Measurements from ENCODE around the gene PLB1.
"Not testable (repeated sequence)": the region's sequence is repeated elsewhere in the genome, so short reads cannot be mapped to it uniquely, and the experiment has no call there.

PLB1 gene

GRCh38 chr2:28469947-28470535, 25.8 kb upstream of the PLB1 start:
- DNase-seq (ENCODE audit: low spot score), result no peak

GRCh38 chr2:28470759-28471158, 25.1 kb upstream of the PLB1 start:
- DNase-seq (ENCODE audit: low spot score), result no peak

- no peak for DNase-seq (ENCODE audit: low spot score)
Observed at GRCh38 chr2:28471214-28471613, 24.6 kb upstream of the PLB1 start.

- DNase-seq (ENCODE audit: low spot score), result no peak
Observed at GRCh38 chr2:28471701-28472236, 24.1 kb upstream of the PLB1 start.

- not testable (repeated sequence) for DNase-seq (ENCODE audit: low spot score)
Observed at GRCh38 chr2:28472641-28473040, 23.2 kb upstream of the PLB1 start.

GRCh38 chr2:28475088-28475595, 20.7 kb upstream of the PLB1 start:
- DNase-seq (ENCODE audit: low spot score), result no peak

- no peak for DNase-seq (ENCODE audit: low spot score)
Observed at GRCh38 chr2:28477087-28477486, 18.8 kb upstream of the PLB1 start.

- no peak for DNase-seq (ENCODE audit: low spot score)
Observed at GRCh38 chr2:28477645-28478044, 18.2 kb upstream of the PLB1 start.

- DNase-seq (ENCODE audit: low spot score), result no peak
Observed at GRCh38 chr2:28480403-28481049, 15.3 kb upstream of the PLB1 start.

- no peak for DNase-seq (ENCODE audit: low spot score)
Observed at GRCh38 chr2:28481905-28482304, 14.0 kb upstream of the PLB1 start.

- DNase-seq (ENCODE audit: low spot score), result no peak
Observed at GRCh38 chr2:28484835-28485234, 11.0 kb upstream of the PLB1 start.

- DNase-seq (ENCODE audit: low spot score), result no peak
Observed at GRCh38 chr2:28486526-28486925, 9.3 kb upstream of the PLB1 start.

GRCh38 chr2:28487258-28487657, 8.6 kb upstream of the PLB1 start:
- DNase-seq (ENCODE audit: low spot score), result no peak

- no peak for DNase-seq (ENCODE audit: low spot score)
Observed at GRCh38 chr2:28488083-28488830, 7.6 kb upstream of the PLB1 start.

GRCh38 chr2:28488858-28489575, 6.8 kb upstream of the PLB1 start:
- DNase-seq (ENCODE audit: low spot score), result no peak

- DNase-seq (ENCODE audit: low spot score), result no peak
Observed at GRCh38 chr2:28490558-28490957, 5.3 kb upstream of the PLB1 start.

GRCh38 chr2:28492282-28492681, 3.6 kb upstream of the PLB1 start:
- no peak for DNase-seq (ENCODE audit: low spot score)

GRCh38 chr2:28493636-28494035, 2.2 kb upstream of the PLB1 start:
- no peak for DNase-seq (ENCODE audit: low spot score)

GRCh38 chr2:28496781-28497180, 921 bp downstream of the PLB1 start:
- no peak for DNase-seq (ENCODE audit: low spot score)

- DNase-seq (ENCODE audit: low spot score), result no peak
Observed at GRCh38 chr2:28497206-28497605, 1.3 kb downstream of the PLB1 start.

- no peak for DNase-seq (ENCODE audit: low spot score)
Observed at GRCh38 chr2:28499282-28499681, 3.4 kb downstream of the PLB1 start.

GRCh38 chr2:28505361-28505760, 9.5 kb downstream of the PLB1 start:
- no peak for DNase-seq (ENCODE audit: low spot score)

Measured in hematopoietic multipotent progenitor cell treated with erythropoietin and hydrocortisone succinate and interleukin-3 and kit ligand, for 15 days (in vitro differentiated cells).